GM19025 (cell line): ENCODE measurements around the gene IRS2.
A peak's percentile ranks its signal among the peaks of the same experiment; 100 is the strongest.
"Not testable (repeated sequence)": the region's sequence is repeated elsewhere in the genome, so short reads cannot be mapped to it uniquely, and the experiment has no call there.

Experiments
- ATAC-seq: cut with Tn5 transposase; IDR thresholded peaks from one replicate; pipeline ENCODE4 v1.9.1; 2021; ENCODE audit warnings: mild to moderate bottlenecking, low read depth, moderate library complexity; ENCODE audit not compliant: unreplicated experiment

The IRS2 gene

GRCh38 chr13:109786457-109787134 is at the start of gene IRS2:
Gene IRS2, minus strand, starts transcription at chr13:109786583. Its CDS starts 530 bp downstream, at chr13:109786053.
- ATAC-seq, result peak; percentile 95

GRCh38 chr13:109834973-109835720 is 48.8 kb upstream of the IRS2 start:
- no peak for ATAC-seq

- no peak for ATAC-seq
Measured at GRCh38 chr13:109833940-109834339, 47.6 kb upstream of the IRS2 start.

GRCh38 chr13:109833071-109833470 is 46.7 kb upstream of the IRS2 start:
- no peak for ATAC-seq

DNA sequence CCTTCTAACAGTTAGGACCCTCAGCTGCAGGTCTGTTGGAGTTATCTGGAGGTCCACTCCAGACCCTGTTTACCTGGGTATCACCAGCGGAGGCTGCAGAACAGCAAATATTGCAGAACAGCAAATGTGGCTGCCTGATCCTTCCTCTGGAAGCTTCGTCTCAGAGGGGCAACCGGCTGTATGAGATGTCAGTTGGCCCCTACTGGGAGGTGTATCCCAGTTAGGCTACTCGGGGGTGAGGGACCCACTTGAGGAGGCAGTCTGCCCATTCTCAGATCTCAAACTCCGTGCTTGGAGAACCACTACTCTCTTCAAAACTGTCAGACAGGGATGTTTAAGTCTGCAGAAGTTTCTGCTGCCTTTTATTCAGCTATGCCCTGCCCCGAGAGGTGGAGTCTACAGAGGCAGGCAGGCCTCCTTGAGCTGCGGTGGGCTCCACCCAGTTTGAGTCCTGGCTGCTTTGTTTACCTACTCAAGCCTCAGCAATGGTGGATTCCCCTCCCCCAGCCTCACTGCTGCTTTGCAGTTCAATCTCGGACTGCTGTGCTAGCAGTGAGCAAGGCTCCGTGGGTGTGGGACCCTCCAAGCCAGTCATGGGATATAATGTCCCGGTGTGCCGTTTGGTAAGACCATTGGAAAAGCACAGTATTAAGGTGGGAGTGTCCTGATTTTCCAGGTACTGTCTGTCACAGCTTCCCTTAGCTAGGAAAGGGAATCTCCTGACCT is 42.4 kb upstream of the IRS2 start:
- ATAC-seq, result not testable (repeated sequence)

GRCh38 chr13:109823201-109823600 is 36.8 kb upstream of the IRS2 start:
- ATAC-seq, result not testable (repeated sequence)

DNA sequence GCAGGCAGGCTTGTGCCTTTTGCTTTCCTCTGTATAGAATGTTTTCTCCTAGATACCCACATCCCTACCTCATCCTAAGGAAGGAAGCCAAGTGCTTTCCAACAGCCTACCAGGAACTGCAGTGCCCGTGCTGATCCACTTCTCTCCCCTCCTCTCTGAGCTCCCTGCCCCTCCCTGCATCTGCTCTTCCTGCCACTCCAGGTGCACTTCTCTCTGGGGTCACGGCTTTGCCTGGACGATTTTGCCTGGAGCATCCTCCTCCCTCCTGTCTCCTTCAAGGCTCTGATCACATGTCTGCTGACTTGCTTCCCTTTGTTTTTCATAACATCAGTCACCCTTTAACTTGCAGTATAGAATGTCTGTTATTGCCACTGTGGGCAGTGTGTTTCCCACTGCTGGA is 34.7 kb upstream of the IRS2 start:
- no peak for ATAC-seq

- no peak for ATAC-seq
Measured at GRCh38 chr13:109819874-109820273, 33.5 kb upstream of the IRS2 start.

- no peak for ATAC-seq
Measured at GRCh38 chr13:109818886-109819285, 32.5 kb upstream of the IRS2 start.

DNA sequence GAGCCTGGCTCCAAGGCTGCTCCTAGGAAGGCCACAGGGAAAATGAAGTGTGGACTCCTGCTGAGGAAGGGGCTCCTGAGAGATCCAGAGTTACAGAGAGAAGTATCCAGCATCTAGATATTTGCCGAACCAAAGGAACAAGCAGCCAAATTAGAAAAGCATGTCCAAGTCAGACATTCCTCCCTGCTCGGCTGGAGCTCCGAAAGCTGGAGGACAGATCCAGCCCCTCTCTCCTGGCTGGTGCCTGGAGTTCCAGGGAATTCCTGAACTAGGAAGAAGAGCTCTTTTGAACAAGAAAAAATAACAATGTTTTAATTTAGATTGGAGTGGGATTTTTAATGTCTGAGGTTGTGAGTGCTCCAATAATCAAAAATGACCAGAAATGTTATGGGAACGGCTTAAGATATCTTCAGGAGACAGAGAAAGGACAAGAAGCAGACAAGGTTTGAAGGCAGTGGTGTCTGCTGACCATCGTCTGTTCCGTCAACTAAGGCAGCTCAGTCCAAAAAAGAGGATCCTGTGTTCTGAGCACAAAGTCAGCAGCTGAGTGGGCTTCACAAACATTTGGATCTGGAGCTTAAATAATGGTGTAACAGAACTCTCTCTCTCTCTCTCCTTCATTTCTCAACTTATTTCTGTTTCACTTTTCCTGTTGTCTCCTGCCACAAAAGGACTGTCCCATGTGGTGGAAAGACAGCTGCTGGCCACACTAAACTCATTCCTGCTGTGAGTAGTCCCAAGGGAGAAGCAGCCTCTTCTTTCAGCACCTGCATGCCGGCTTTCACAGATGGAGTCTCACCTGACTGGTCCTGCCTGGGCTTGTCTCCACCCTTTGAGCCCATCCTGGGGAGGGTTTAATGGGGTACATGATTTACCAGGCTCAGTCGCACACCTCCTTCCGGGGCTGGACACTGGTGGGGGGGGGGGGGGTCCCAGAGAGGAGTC is 31.5 kb upstream of the IRS2 start:
- no peak for ATAC-seq

- ATAC-seq, result no peak
Measured at GRCh38 chr13:109816808-109817203, 30.4 kb upstream of the IRS2 start.

- ATAC-seq, result no peak
Measured at GRCh38 chr13:109816112-109816807, 29.9 kb upstream of the IRS2 start.

DNA sequence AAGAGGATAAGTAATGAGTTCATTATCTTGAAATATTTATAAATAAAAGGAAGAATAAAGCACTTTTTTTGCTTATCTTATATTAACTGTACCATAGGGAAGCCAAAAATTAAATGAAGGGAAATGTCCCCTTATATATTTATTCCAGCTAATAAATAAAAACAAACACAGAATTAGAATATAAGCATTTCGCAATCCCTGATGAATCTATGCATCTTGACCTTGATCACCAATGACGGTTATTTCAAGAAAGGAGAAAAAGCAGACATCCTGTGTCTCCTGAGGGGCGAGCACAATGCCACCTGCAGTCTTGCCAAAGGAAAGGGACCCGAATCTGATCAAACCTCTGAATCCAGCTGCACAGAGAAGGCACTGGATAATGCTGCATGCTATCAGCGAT is 29.3 kb upstream of the IRS2 start:
- ATAC-seq, result no peak

DNA sequence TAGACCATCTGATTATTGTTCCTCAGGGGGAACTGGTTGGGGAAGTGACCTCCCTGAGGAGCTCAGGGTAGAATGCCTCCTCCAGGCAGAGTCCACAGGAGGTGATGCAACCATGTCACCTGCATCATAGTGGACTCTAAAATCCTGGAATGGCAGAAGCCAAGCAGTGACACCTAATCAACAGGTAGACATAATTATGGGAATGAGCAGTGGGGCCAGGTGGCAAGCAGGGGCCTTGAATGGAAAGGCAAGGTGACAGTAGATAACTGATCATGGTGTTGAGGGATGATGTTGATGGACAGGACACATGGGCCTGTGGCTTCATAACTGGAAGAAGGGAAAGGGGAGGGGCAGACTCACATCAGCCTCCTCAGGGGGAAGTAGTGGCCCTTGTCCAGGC is 27.3 kb upstream of the IRS2 start:
- no peak for ATAC-seq

DNA sequence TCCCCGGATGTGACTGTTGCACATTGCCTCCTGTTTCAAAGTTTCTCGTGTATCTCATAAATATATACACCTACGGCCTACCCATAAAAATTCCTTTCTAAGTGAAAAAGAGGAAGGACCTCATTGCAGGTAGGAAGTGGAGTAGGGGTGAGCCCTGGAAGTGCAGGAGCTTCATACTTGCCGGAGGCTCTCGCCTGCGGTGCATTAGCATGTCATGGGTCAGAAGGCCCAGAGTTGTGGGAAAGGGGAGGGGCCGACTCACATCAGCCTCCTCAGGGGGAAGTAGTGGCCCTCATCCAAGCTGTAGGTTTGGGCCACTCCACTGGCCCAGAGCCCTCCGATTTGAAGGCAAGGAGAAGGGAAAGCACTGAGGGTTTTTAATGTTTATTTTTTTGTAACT is 26.0 kb upstream of the IRS2 start:
- no peak for ATAC-seq

- ATAC-seq, result no peak
Measured at GRCh38 chr13:109810761-109811510, 24.6 kb upstream of the IRS2 start.

DNA sequence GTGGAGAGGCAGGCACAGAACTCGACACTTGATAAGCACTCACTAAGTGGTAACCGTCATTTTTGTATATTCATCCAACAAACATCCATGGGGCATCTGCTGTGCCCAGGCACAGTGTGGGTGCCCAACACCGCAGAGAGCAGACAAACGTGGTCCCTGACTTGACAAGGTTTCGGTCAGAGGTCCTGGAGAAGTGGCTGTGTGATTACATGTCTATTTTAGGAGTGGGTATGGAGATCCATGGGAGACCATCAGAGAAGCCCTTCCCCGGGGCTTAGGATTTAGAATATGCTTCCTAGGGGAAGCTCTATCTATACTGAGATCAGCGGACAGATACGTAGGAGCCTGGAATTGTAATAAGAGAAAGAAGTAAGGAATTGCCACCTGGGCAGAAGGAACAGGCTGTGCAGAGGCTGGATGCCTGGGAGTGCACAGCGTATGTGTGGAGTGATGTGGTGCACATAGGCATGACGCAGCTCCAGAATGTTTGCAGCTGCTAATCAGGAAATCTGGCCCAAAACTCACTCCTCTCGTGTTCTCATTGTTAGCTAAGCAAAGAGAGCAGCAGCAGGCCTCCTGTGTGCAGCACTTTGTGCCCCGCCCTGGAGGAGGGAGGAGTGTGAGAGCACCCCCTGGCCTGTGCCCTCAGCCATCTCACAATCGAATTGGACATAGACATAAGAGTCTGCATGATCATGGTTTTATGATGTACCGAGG is 23.0 kb upstream of the IRS2 start:
- ATAC-seq, result no peak

DNA sequence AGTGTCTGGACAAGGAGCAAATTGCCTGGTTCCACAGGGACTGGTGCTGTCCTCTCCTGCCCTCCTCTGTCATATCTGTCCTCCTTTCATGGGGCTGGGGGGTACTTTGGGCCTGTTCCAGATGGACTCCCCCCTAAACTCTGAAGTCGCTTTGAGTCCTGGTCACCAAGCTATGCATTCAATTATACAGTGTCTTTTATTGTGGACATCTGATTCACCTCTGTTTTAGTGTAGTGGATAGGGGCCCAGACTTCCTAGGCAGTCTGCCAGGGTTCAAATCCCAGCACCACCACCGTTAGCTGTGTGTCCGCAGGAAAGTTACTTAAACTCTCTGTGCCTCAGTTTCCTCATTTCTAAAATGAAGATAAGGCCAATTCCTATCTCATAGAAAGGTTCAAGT is 21.0 kb upstream of the IRS2 start:
- no peak for ATAC-seq
